GM06990 (cell line): ENCODE measurements around the gene CHP2.
A peak's percentile ranks its signal among the peaks of the same experiment; 100 is the strongest.

Source experiments
- DNase-seq: peaks from one replicate; pipeline ENCODE4 v3.0.0-alpha.2; 2011; ENCODE audit not compliant: insufficient read length; ENCODE audit errors: extremely low read depth
- H3K27me3 ChIP-seq: replicated peaks from 2 replicates; pipeline ENCODE4 v1.6.0; 2011; ENCODE audit warnings: low read length; ENCODE audit not compliant: control insufficient read depth, insufficient read depth
- H3K36me3 ChIP-seq: 2 replicates; pipeline ENCODE4 v1.5.1; 2011; ENCODE audit warnings: low read length; ENCODE audit not compliant: control insufficient read depth, insufficient read depth
- H3K4me3 ChIP-seq: replicated peaks from 2 replicates; pipeline ENCODE4 v1.5.1; 2011; ENCODE audit warnings: low read depth, mild to moderate bottlenecking, control low read depth, low read length
- CTCF ChIP-seq: IDR thresholded peaks from 2 replicates; pipeline ENCODE4 v1.5.1; 2011; ENCODE audit warnings: low read length, control low read depth, mild to moderate bottlenecking, inconsistent platforms; ENCODE audit not compliant: insufficient read depth, poor library complexity, severe bottlenecking

Gene CHP2

GRCh38 chr16:23788685-23789084 lies 33.9 kb downstream of the CHP2 start:
- Histone ChIP-seq H3K36me3 (no peaks in the 10 kb centered on the region), H3K4me3 (no peak overlapping the region), H3K27me3 (no peaks in the 10 kb centered on the region)
- no peak for TF ChIP-seq CTCF
- DNase-seq, result no peak

DNA sequence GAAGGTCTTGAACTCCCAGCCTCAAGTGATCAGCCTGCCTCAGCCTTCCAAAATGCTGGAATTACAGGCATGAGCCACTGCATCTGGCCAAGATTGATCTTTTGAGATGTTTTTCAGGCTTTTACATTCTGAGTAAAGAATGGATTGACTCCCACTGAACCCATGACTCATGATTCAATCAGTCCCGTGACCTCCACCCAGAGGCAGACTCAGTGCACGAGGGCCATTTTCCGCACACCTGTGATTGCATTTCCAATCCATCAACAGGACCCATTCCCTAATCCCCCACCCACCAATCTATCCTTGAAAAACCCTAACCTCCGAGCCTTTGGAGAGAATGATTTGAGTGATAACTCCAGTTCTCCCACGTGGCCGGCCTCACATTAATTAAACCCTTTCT lies 40.6 kb downstream of the CHP2 start:
- no peak for TF ChIP-seq CTCF
- Histone ChIP-seq H3K4me3 (no peak overlapping the region), H3K36me3 (no peaks in the 10 kb centered on the region), H3K27me3 (no peaks in the 10 kb centered on the region)
- DNase-seq, result no peak

GRCh38 chr16:23796941-23797340 lies 42.1 kb downstream of the CHP2 start:
- Histone ChIP-seq H3K36me3 (no peaks in the 10 kb centered on the region), H3K27me3 (no peaks in the 10 kb centered on the region), H3K4me3 (no peak overlapping the region)
- DNase-seq, result no peak
- TF ChIP-seq CTCF, result no peak

DNA sequence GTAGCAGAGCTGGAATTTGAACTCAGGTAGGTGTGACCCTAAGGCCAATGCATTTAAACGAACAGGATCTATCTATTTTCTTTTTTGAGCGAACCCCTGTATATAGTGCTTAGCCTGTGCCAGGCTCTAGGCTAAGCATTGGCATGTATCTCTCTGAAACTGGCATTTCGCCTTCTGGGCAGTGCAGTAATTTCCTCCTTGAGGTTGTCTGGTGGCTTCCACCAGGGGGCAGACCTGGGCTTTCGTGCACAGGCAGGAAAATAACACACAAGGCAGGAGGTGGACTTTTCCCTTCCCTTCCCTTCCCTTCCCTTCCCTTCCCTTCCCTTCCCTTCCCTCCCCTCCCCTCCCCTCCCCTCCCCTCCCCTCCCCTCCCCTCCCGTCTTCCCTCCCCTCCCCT lies 46.6 kb downstream of the CHP2 start:
- TF ChIP-seq CTCF, result peak; percentile 81
- DNase-seq, result peak; percentile 18
- Histone ChIP-seq H3K4me3 (no peak overlapping the region), H3K27me3 (no peaks in the 10 kb centered on the region), H3K36me3 (no peaks in the 10 kb centered on the region)

DNA sequence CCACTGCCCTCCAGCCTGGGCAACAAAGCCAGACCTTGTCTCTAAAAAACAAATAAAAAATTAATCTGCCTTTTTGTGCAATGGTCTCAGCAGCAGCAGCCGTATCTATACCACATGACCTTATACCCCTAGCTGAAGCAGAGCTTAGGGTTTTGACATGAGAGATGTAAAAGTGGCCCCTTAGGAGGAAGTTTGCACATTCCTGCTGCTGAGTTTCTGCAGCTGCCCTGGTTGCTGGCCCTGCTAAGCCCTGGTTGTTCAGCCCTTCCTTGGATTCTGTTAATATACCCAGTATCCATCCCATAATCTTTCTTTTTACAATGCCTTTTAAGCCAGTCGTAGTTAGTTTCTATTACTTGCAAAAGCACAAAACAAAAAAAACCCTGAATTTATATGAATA lies 48.0 kb downstream of the CHP2 start:
- no peak for TF ChIP-seq CTCF
- Histone ChIP-seq H3K36me3 (no peaks in the 10 kb centered on the region), H3K4me3 (no peak overlapping the region), H3K27me3 (no peaks in the 10 kb centered on the region)
- no peak for DNase-seq

DNA sequence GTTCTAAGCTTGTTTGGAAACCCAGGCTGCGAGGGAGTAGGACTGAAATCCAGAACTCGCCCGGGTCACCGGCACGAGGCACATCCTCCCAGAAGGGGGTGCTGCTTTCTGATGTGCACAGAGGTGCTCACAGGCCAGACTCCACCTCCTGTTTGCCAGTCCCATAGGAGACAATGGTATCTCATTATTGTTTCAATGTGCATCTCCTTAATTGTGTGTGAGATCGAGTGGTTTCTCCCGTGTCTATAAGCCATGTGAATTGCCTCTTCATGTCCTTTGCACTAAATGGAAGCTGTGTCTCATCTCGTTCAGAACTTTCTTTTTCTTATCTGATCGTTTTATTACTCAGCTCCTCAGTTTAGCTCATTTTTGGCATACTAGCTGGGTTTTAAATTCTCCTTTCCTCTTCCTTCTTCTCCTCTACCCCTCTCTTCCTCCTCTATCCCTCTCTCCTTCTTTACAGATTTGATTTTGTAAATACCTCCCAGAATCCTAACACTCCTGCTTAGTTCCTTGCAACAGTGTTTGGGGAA lies 48.8 kb downstream of the CHP2 start:
- DNase-seq, result peak; percentile 65
- no peaks in the 10 kb centered on the region for H3K36me3 ChIP-seq
- 0 out of 2 replicates have a peak overlapping the region, but pooled peaks have one; percentile 4 for H3K4me3 ChIP-seq
- TF ChIP-seq CTCF, result peak; percentile 91
- no peaks in the 10 kb centered on the region for H3K27me3 ChIP-seq
